Natural killer cell treated with Interleukin-12 subunit alpha and Interleukin-12 subunit beta and Interleukin-15 and Interleukin-18, amount 100 ng/mL, for 72 hours (primary cell): ENCODE results near the gene COL5A2. TPM values are rescaled to one million over a fixed set of nuclear protein-coding genes. Genes with fewer than 3 reads are reported as not detected.

Experiments used
- ATAC-seq, 2 donors: fragments of 150-1000 bp; cut with Tn5 transposase in 1 of 2; sonication (Bioruptor Pico), chemical (Tn5 transposase) in 1 of 2; 2 replicates each; pipeline ENCODE4 v1.10.0; 2021
- DNase-seq: peaks from one replicate; pipeline ENCODE4 v3.0.0; 2022; ENCODE audit warnings: low spot score
- H3K27ac Mint-ChIP-seq, 2 donors: 1 replicate in 1 of 2; 2 replicates in 1 of 2; pipeline ENCODE4 v1.8.0; 2022; ENCODE audit warnings: mixed read lengths in 2 of 2, mild to moderate bottlenecking in 1 of 2, moderate library complexity in 1 of 2
- H3K27me3 Mint-ChIP-seq, 2 donors: 1 replicate in 1 of 2; 2 replicates in 1 of 2; pipeline ENCODE4 v1.8.0; 2022; ENCODE audit warnings: mixed read lengths in 2 of 2
- H3K36me3 Mint-ChIP-seq: one replicate; pipeline ENCODE4 v1.8.0; 2022; ENCODE audit warnings: mixed read lengths
- H3K4me1 Mint-ChIP-seq, 2 donors: 1 replicate in 1 of 2; 2 replicates in 1 of 2; pipeline ENCODE4 v1.8.0; 2022; ENCODE audit warnings: low read depth in 2 of 2, mixed read lengths in 2 of 2, mild to moderate bottlenecking in 1 of 2
- H3K4me3 Mint-ChIP-seq: one replicate; pipeline ENCODE4 v1.8.0; 2022; ENCODE audit warnings: mixed read lengths
- H3K9me3 Mint-ChIP-seq: 2 replicates; pipeline ENCODE4 v1.8.0; 2022; ENCODE audit warnings: mixed read lengths
- total RNA-seq, 2 donors: library from RNA; stranded (reverse); gene quantifications; one replicate each; pipeline ENCODE4 v1.2.3, GENCODE V29; 2022

The COL5A2 gene
- total RNA-seq, 2 donors from 2014 or later: 0.14 to 0.53 TPM

GRCh38 chr2:189127756-189128155, 51.8 kb downstream of the COL5A2 start:
- H3K36me3 Mint-ChIP-seq: no peaks in the 10 kb centered on the region
- ATAC-seq: no peak
- H3K4me3 Mint-ChIP-seq: no peak overlapping the region

GRCh38 chr2:189125195-189125594, 54.4 kb downstream of the COL5A2 start:
- ATAC-seq (no peak), DNase-seq (no peak)
- H3K27ac Mint-ChIP-seq: no peak overlapping the region
- no peaks in the 10 kb centered on the region for H3K9me3 Mint-ChIP-seq
- H3K4me3 Mint-ChIP-seq: no peak overlapping the region
- H3K4me1 Mint-ChIP-seq: no peaks in the 10 kb centered on the region
- H3K36me3 Mint-ChIP-seq: no peaks in the 10 kb centered on the region
- no peaks in the 10 kb centered on the region for H3K27me3 Mint-ChIP-seq

More at GRCh38 chr2:189127756-189128155, 51.8 kb downstream of the COL5A2 start:
- Mint-ChIP-seq H3K27me3 (no peaks in the 10 kb centered on the region), H3K27ac (no peak overlapping the region), H3K9me3 (no peaks in the 10 kb centered on the region), H3K4me1 (no peaks in the 10 kb centered on the region)
- no peak for DNase-seq

DNA sequence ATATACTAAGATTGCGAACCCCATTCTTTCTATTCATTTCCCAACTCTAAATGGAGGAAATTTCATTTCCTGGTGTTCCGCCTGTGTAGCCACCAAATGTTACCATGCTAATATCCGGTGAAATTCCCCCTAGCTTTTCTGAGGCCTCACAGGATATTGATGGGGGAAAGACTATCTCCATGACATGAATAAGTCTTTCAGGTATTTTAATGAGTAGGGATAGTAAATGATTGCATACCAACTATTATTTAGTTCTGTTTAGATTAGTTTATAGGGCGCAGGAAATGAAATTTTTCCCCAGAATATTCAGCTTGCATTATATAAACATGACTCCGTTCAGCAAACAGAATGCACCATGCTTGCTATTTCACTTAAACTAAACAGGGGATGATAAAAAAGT, 55.4 kb downstream of the COL5A2 start:
- no peaks in the 10 kb centered on the region for H3K36me3 Mint-ChIP-seq
- no peak overlapping the region for H3K27ac Mint-ChIP-seq
- H3K9me3 Mint-ChIP-seq: no peaks in the 10 kb centered on the region
- DNase-seq (no peak), ATAC-seq (no peak)
- no peaks in the 10 kb centered on the region for H3K4me1 Mint-ChIP-seq
- no peak overlapping the region for H3K4me3 Mint-ChIP-seq
- no peaks in the 10 kb centered on the region for H3K27me3 Mint-ChIP-seq

DNA sequence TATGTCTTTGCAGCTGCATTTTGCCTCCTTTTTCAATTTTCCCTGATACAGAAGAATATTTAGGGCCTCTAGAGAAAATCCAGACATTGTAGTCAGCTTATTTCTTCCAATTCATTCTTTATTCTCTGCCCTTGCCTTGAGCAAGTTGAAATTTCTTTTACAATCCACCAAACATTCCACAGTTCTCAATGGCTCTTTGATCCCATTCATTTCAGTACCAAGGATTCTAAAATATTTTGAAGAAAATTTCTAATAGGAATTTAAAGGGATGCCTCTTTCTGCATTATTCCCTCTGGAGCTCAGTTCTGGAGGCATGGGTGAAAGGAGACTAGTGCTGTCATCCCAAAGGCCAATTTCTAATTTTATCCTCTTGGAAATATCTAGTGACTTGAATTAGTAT, 61.2 kb downstream of the COL5A2 start:
- Mint-ChIP-seq H3K27ac (no peak overlapping the region), H3K9me3 (no peaks in the 10 kb centered on the region), H3K27me3 (peaks cover 0 to 2% of the 10 kb centered on the region in 2 donors), H3K36me3 (no peaks in the 10 kb centered on the region), H3K4me3 (no peak overlapping the region), H3K4me1 (no peaks in the 10 kb centered on the region)
- ATAC-seq (no peak), DNase-seq (no peak)

DNA sequence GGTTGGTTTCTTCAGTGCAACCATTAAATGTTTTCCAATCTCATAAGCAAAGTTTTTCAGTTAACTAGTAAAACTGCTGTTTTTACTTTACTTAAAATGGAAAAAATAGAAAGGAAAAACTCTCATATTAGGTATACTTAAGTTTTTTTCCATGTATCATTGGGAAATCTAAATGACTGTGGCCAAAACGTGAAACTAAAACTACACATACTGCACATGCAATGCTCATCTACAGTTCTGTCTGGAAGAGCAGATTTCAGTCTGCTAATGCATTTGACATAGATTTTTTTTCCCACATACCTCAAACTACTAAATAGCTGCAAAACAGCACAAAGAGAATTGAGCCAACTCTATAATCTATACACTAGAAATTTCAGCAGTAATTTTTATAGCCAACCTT, 62.6 kb downstream of the COL5A2 start:
- DNase-seq (no peak), ATAC-seq (no peak)
- Mint-ChIP-seq H3K9me3 (no peaks in the 10 kb centered on the region), H3K4me1 (no peaks in the 10 kb centered on the region), H3K27ac (no peak overlapping the region), H3K4me3 (no peak overlapping the region), H3K36me3 (no peaks in the 10 kb centered on the region), H3K27me3 (peaks cover 0 to 2% of the 10 kb centered on the region in 2 donors)

DNA sequence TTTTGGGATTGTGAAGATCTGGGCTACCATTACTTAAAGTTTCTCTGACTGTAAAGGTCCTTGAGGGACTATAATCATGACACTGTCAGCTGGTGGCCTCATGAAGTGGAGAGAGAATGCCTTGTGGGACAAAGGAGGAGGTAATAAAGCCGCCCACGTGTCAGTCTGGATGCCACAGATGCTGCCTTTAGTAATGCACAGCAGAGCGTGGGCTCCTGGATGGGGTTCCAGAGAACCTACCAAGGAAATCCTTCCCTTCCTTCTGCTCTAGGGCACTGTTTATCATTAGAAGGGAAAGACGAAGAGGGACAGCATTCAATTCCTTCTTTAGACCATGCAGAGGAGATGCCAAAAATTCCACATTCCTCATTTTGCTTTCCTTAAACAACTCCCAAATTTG, 63.5 kb downstream of the COL5A2 start:
- ATAC-seq: no peak
- Mint-ChIP-seq H3K27ac (no peak overlapping the region), H3K27me3 (peaks cover 0 to 2% of the 10 kb centered on the region in 2 donors), H3K36me3 (no peaks in the 10 kb centered on the region), H3K4me1 (no peaks in the 10 kb centered on the region), H3K9me3 (no peaks in the 10 kb centered on the region), H3K4me3 (no peak overlapping the region)
- DNase-seq: no peak

DNA sequence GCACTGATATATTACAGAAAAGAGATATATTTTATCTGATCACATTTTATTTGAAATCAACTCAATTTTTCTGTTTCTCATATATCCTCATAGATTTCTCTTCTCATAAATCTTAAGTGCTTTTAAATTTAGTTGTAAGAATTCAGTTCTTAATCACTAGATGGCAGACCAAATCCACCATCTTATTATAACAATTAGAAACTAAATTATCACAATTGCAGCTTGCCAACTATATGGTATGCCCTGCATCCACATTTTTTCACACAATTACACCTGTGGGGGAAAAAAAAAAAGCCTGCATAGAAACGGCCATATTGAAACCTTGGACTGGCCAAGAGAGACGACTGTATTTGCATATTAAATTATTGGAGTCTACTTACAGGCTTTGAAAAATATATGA, 64.4 kb downstream of the COL5A2 start:
- Mint-ChIP-seq H3K4me1 (no peaks in the 10 kb centered on the region), H3K27me3 (peaks cover 0 to 2% of the 10 kb centered on the region in 2 donors), H3K9me3 (no peaks in the 10 kb centered on the region), H3K27ac (no peak overlapping the region), H3K4me3 (no peak overlapping the region), H3K36me3 (no peaks in the 10 kb centered on the region)
- DNase-seq (no peak), ATAC-seq (no peak)

DNA sequence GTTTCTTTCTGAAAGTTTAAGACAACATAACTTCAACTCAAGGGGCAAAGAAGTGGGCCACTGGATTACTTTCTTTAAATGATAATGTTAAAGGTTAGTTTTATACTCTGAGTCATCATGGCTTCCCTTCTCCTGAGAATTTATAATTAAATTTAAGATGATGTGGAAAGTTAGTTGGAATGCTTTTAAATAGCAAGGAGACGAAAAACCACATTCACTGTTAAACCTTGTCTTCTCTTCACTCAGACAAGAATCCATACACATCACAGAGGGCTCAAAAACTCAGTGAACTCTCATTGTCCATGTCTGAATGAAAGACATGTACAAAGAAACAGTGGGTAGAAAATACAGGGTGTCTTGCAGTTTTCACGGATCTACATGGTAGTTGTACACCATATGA, 65.6 kb downstream of the COL5A2 start:
- H3K4me1 Mint-ChIP-seq: no peaks in the 10 kb centered on the region
- peaks cover 0 to under 1% of the 10 kb centered on the region in 2 donors for H3K27me3 Mint-ChIP-seq
- no peak for ATAC-seq
- DNase-seq: no peak
- H3K4me3 Mint-ChIP-seq: no peak overlapping the region
- H3K27ac Mint-ChIP-seq: no peak overlapping the region
- H3K9me3 Mint-ChIP-seq: no peaks in the 10 kb centered on the region
- no peaks in the 10 kb centered on the region for H3K36me3 Mint-ChIP-seq

GRCh38 chr2:189111063-189111715, 68.4 kb downstream of the COL5A2 start:
- Mint-ChIP-seq H3K4me3 (no peak overlapping the region), H3K4me1 (no peaks in the 10 kb centered on the region), H3K36me3 (no peaks in the 10 kb centered on the region), H3K9me3 (no peaks in the 10 kb centered on the region), H3K27me3 (no peaks in the 10 kb centered on the region), H3K27ac (no peak overlapping the region)
- no peak for ATAC-seq
- no peak for DNase-seq

DNA sequence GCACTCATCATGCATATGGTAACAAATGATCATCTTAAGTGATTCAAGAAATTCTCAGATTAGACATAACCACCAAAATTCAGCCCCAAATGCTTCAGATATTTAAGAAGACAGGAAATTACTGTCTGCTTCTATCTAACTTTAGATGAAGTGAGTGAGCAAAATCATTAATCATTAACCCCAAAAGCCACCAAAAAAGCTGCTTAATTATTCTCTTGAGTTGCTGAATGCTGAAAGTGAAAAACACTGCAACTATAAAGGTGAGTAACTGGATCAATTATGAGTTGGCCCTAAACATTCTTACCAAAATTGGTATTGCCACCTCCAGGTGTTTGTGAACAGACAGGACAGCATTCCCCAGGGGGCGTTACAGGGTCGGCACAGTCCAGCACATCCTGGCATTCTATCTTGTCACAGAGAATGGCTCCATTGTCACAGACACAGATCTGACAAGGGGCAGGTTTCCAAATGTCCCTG, 69.6 kb downstream of the COL5A2 start:
- ATAC-seq (no peak), DNase-seq (no peak)
- Mint-ChIP-seq H3K36me3 (no peaks in the 10 kb centered on the region), H3K4me1 (no peaks in the 10 kb centered on the region), H3K9me3 (no peaks in the 10 kb centered on the region), H3K4me3 (no peak overlapping the region), H3K27ac (no peak overlapping the region), H3K27me3 (no peaks in the 10 kb centered on the region)

DNA sequence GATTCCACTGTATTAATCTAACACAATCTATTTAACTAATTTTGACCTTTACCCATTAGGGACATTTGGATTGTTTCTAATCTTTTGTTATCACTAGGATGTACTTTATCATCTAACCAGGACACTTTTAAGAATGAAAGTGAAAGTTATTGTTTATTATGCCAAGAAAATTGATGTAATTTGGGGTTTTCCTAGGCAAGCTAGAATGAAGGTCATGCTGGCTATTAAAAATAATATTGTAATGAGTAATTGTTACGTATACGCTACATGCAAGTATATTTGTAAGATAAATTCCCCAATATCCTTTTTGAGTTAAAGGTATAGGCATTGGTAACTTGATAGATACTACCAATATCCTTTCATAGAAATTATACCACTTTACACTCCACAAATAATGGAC, 74.6 kb downstream of the COL5A2 start:
- no peaks in the 10 kb centered on the region for H3K4me1 Mint-ChIP-seq
- H3K27me3 Mint-ChIP-seq: no peaks in the 10 kb centered on the region
- no peak overlapping the region for H3K27ac Mint-ChIP-seq
- no peaks in the 10 kb centered on the region for H3K36me3 Mint-ChIP-seq
- H3K9me3 Mint-ChIP-seq: no peaks in the 10 kb centered on the region
- no peak for ATAC-seq
- no peak for DNase-seq
- H3K4me3 Mint-ChIP-seq: no peak overlapping the region

GRCh38 chr2:189102735-189103134, 76.8 kb downstream of the COL5A2 start:
- no peak for DNase-seq
- H3K4me3 Mint-ChIP-seq: no peak overlapping the region
- no peak overlapping the region for H3K27ac Mint-ChIP-seq
- H3K27me3 Mint-ChIP-seq: no peaks in the 10 kb centered on the region
- no peaks in the 10 kb centered on the region for H3K36me3 Mint-ChIP-seq
- no peaks in the 10 kb centered on the region for H3K9me3 Mint-ChIP-seq
- no peaks in the 10 kb centered on the region for H3K4me1 Mint-ChIP-seq
- ATAC-seq: no peak

DNA sequence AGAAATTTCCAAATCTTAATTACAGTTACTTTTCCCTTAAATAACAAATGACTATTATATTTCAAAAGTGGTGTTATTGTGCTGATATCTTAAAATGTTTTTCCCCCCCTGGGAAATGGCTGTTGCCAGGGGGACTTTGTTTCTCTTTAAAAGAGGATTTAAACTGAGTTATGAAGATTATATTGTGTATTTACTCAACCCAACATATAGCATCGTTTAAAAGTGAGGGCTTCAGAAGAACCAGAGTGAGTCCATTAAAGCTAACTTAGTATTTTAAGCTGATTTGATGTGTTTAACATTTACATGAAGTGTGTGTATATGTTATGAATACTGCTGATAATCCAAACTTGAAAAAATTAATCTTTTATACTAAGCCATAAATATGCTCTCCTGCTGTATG, 81.6 kb downstream of the COL5A2 start:
- H3K4me3 Mint-ChIP-seq: no peak overlapping the region
- DNase-seq (no peak), ATAC-seq (no peak)
- H3K4me1 Mint-ChIP-seq: no peaks in the 10 kb centered on the region
- no peaks in the 10 kb centered on the region for H3K9me3 Mint-ChIP-seq
- H3K27me3 Mint-ChIP-seq: no peaks in the 10 kb centered on the region
- no peak overlapping the region for H3K27ac Mint-ChIP-seq
- no peaks in the 10 kb centered on the region for H3K36me3 Mint-ChIP-seq

- H3K36me3 Mint-ChIP-seq: no peaks in the 10 kb centered on the region
- no peaks in the 10 kb centered on the region for H3K27me3 Mint-ChIP-seq
- no peak overlapping the region for H3K4me3 Mint-ChIP-seq
- DNase-seq (no peak), ATAC-seq (no peak)
- H3K4me1 Mint-ChIP-seq: no peaks in the 10 kb centered on the region
- H3K27ac Mint-ChIP-seq: no peak overlapping the region
- no peaks in the 10 kb centered on the region for H3K9me3 Mint-ChIP-seq
Observed at GRCh38 chr2:189096769-189097447, 82.7 kb downstream of the COL5A2 start.
